GM18870 (cell line): Measurements from ENCODE around the gene USP47.

ENCODE experiments used
- ATAC-seq: cut with Tn5 transposase; IDR thresholded peaks from one replicate; pipeline ENCODE4 v1.9.1; 2021; ENCODE audit warnings: moderate library complexity; ENCODE audit not compliant: unreplicated experiment

USP47 gene

GRCh38 chr11:11992257-11993212, 150.8 kb downstream of the USP47 start:
- no peak for ATAC-seq

GRCh38 chr11:11993839-11994238, 152.1 kb downstream of the USP47 start:
- ATAC-seq = no peak

- ATAC-seq = no peak
Measured at GRCh38 chr11:11995601-11996000, 153.8 kb downstream of the USP47 start.

GRCh38 chr11:11996321-11997048, 154.7 kb downstream of the USP47 start:
- ATAC-seq = no peak

- no peak for ATAC-seq
Measured at GRCh38 chr11:11997049-11997322, 155.2 kb downstream of the USP47 start.

- ATAC-seq = no peak
Measured at GRCh38 chr11:11998091-11998781, 156.5 kb downstream of the USP47 start.

GRCh38 chr11:12001186-12001585, 159.4 kb downstream of the USP47 start:
- no peak for ATAC-seq

GRCh38 chr11:12003336-12003735, 161.6 kb downstream of the USP47 start:
- ATAC-seq = no peak

GRCh38 chr11:12003815-12004214, 162.0 kb downstream of the USP47 start:
- ATAC-seq = no peak

- no peak for ATAC-seq
Measured at GRCh38 chr11:12005061-12005460, 163.3 kb downstream of the USP47 start.

- no peak for ATAC-seq
Measured at GRCh38 chr11:12005476-12005875, 163.7 kb downstream of the USP47 start.

GRCh38 chr11:12006552-12007229, 164.9 kb downstream of the USP47 start:
- ATAC-seq = no peak

- ATAC-seq = no peak
Measured at GRCh38 chr11:12007230-12007593, 165.4 kb downstream of the USP47 start.

- no peak for ATAC-seq
Measured at GRCh38 chr11:12007769-12008737, 166.3 kb downstream of the USP47 start, which contains the start of gene DKK3. DKK3 (minus strand) TSS chr11:12008626; CDS start chr11:12008582, 44 bp downstream.
